Panc1 (cell line): ENCODE data around the gene HERC6. TPM values are rescaled to one million over a fixed set of nuclear protein-coding genes. Genes with fewer than 3 reads are reported as not detected.
"Not testable (repeated sequence)": the region's sequence is repeated elsewhere in the genome, so short reads cannot be mapped to it uniquely, and the experiment has no call there.

Experiments used
- ATAC-seq: fragments of 200-7000 bp; cut with Tn5 transposase; 2 replicates; pipeline ENCODE4 v1.9.1; 2020; ENCODE audit warnings: mild to moderate bottlenecking, moderate library complexity
- BruUV-seq: library from RNA; stranded (reverse); fragments of 400-500 nt; replicated peaks from 2 replicates; lab custom pipeline; 2021; lab: Mats Ljungman, UMichigan
- CTCF ChIA-PET: fragments of 300-600 bp; sonication (Branson Sonifier 250); formaldehyde crosslinking; loops from one replicate; lab custom pipeline; 2022; ENCODE audit warnings: antibody characterized with exemption; lab: Charles Lee
- POLR2A ChIA-PET: fragments of 300-600 bp; sonication (Branson Sonifier 250); formaldehyde crosslinking; loops from one replicate; lab custom pipeline; 2022; ENCODE audit warnings: antibody characterized with exemption; lab: Charles Lee
- DNase-seq: peaks from one replicate; pipeline ENCODE4 v3.0.0-alpha.2; 2010; ENCODE audit warnings: low read depth, low spot score
- H3K27ac ChIP-seq: 2 replicates; pipeline ENCODE4 v1.5.1; 2011; ENCODE audit warnings: mild to moderate bottlenecking, low read length, inconsistent platforms
- H3K27me3 ChIP-seq: fragments of 200-500 bp; sonication (Bioruptor generic); 2 replicates; pipeline ENCODE4 v1.6.0; 2014; ENCODE audit warnings: low read length, inconsistent platforms; ENCODE audit not compliant: control insufficient read depth, insufficient read depth
- H3K36me3 ChIP-seq: fragments of 200-500 bp; sonication (Bioruptor generic); 2 replicates; pipeline ENCODE4 v1.5.1; 2014; ENCODE audit warnings: inconsistent platforms, mild to moderate bottlenecking, low read length, moderate library complexity; ENCODE audit not compliant: control insufficient read depth, insufficient read depth
- H3K4me1 ChIP-seq: 2 replicates; pipeline ENCODE4 v1.5.1; 2011; ENCODE audit warnings: inconsistent platforms, mild to moderate bottlenecking, low read length, moderate library complexity; ENCODE audit not compliant: control insufficient read depth, insufficient read depth
- H3K4me3 ChIP-seq, 2 experiments: 2 replicates each; pipeline ENCODE4 v1.5.1; 2011 to 2012; ENCODE audit warnings: low read depth in 2 of 2, low read length in 2 of 2, mild to moderate bottlenecking in 2 of 2, inconsistent platforms in 1 of 2, moderate library complexity in 1 of 2
- H3K9me3 ChIP-seq: fragments of 200-500 bp; sonication (Bioruptor generic); 2 replicates; pipeline ENCODE4 v1.5.1; 2014; ENCODE audit warnings: low read depth, mild to moderate bottlenecking, inconsistent platforms, low read length, moderate library complexity; ENCODE audit not compliant: control insufficient read depth, insufficient read depth
- POLR2AphosphoS5 ChIP-seq: IDR thresholded peaks from 2 replicates; pipeline ENCODE4 v1.6.1; 2012; ENCODE audit warnings: mild to moderate bottlenecking, low read depth, low read length, moderate library complexity
- SIN3A ChIP-seq: IDR thresholded peaks from 2 replicates; pipeline ENCODE4 v1.6.1; 2012; ENCODE audit warnings: low read depth, mild to moderate bottlenecking, low read length, moderate library complexity, borderline replicate concordance; ENCODE audit not compliant: insufficient read depth
- TCF7L2 ChIP-seq: IDR thresholded peaks from 2 replicates; pipeline ENCODE4 v1.6.1; 2011; ENCODE audit warnings: mild to moderate bottlenecking, low read depth, low read length, inconsistent platforms
- in situ Hi-C: cut with HindIII; loops from 2 replicates; pipeline ENCODE4 v1.10.0; 2016; ENCODE audit warnings: low sequenced_read_pairs, low pct_unique_long_range_greater_than_20kb
- intact Hi-C: fragments of 100-400 bp; cut with micrococcal nuclease; formaldehyde crosslinking; loops from one replicate; pipeline ENCODE4 v1.10.0; 2022; ENCODE audit not compliant: unreplicated experiment
- total RNA-seq: library from RNA; stranded (reverse); gene quantifications from one replicate; pipeline ENCODE4 v1.2.1, GENCODE V29; 2021; ENCODE audit not compliant: unreplicated experiment
- TF ChIP-seq, protein P1 (sequence below), 2 experiments: IDR thresholded peaks; 2 replicates each; pipeline ENCODE4 v1.6.1; 2011 to 2012; ENCODE audit warnings: low read depth in 2 of 2, control low read depth in 1 of 2, low read length in 1 of 2, mild to moderate bottlenecking in 1 of 2, moderate library complexity in 1 of 2; ENCODE audit not compliant: insufficient read depth in 1 of 2
- TF ChIP-seq, protein P2 (sequence below): fragments of 450-650 bp; IDR thresholded peaks from 2 replicates; pipeline ENCODE4 v1.5.1; 2017; ENCODE audit warnings: mild to moderate bottlenecking

The HERC6 gene
- total RNA-seq, 1 experiment from 2014 or later, result 1.2 TPM

DNA sequence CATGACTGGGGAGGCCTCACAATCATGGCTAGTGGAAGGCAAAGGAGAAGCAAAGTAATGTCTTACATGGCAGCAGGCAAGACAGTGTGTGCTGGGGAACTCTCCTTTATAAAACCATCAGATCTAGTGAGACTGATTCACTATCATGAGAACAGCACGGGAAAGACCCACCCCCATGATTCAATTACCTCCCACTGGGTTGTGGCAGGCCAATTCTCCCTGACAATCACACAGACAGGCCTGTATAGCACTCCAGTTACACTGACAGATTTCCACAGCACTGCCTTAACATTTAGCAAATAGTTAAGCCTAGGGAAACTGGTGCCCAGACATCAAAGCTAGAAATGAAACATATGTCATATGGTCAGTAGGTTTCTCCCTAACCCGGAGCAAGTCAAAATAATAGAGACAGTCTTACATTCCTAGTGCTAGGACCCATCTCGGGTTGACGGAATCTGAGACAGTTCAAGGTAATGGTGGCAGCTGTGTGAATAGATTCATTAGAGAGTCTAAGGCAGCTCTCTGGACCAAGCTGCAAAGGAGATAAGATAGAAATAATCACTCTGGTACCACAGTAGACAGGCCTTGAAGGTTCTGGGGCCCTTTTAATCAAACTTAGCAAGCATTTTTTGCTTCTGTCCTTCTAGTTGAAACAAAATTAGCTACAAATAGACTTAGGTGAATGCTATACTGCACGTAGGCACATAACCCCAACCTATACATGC, 68.9 kb downstream of the HERC6 start:
- Histone ChIP-seq H3K27ac (no peak overlapping the region), H3K36me3 (no peaks in the 10 kb centered on the region), H3K27me3 (no peaks in the 10 kb centered on the region), H3K4me1 (no peaks in the 10 kb centered on the region), H3K4me3 (no peak overlapping the region), H3K9me3 (no peaks in the 10 kb centered on the region)
- TF ChIP-seq, protein P1, sequence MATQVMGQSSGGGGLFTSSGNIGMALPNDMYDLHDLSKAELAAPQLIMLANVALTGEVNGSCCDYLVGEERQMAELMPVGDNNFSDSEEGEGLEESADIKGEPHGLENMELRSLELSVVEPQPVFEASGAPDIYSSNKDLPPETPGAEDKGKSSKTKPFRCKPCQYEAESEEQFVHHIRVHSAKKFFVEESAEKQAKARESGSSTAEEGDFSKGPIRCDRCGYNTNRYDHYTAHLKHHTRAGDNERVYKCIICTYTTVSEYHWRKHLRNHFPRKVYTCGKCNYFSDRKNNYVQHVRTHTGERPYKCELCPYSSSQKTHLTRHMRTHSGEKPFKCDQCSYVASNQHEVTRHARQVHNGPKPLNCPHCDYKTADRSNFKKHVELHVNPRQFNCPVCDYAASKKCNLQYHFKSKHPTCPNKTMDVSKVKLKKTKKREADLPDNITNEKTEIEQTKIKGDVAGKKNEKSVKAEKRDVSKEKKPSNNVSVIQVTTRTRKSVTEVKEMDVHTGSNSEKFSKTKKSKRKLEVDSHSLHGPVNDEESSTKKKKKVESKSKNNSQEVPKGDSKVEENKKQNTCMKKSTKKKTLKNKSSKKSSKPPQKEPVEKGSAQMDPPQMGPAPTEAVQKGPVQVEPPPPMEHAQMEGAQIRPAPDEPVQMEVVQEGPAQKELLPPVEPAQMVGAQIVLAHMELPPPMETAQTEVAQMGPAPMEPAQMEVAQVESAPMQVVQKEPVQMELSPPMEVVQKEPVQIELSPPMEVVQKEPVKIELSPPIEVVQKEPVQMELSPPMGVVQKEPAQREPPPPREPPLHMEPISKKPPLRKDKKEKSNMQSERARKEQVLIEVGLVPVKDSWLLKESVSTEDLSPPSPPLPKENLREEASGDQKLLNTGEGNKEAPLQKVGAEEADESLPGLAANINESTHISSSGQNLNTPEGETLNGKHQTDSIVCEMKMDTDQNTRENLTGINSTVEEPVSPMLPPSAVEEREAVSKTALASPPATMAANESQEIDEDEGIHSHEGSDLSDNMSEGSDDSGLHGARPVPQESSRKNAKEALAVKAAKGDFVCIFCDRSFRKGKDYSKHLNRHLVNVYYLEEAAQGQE (IDR thresholded peaks at IDR 0.05; ENCODE audit: insufficient read depth in 1 of 2, low read depth in 2 of 2, low read length in 1 of 2), result no peak
- TF ChIP-seq TCF7L2, result no peak
- TF ChIP-seq, protein P2, sequence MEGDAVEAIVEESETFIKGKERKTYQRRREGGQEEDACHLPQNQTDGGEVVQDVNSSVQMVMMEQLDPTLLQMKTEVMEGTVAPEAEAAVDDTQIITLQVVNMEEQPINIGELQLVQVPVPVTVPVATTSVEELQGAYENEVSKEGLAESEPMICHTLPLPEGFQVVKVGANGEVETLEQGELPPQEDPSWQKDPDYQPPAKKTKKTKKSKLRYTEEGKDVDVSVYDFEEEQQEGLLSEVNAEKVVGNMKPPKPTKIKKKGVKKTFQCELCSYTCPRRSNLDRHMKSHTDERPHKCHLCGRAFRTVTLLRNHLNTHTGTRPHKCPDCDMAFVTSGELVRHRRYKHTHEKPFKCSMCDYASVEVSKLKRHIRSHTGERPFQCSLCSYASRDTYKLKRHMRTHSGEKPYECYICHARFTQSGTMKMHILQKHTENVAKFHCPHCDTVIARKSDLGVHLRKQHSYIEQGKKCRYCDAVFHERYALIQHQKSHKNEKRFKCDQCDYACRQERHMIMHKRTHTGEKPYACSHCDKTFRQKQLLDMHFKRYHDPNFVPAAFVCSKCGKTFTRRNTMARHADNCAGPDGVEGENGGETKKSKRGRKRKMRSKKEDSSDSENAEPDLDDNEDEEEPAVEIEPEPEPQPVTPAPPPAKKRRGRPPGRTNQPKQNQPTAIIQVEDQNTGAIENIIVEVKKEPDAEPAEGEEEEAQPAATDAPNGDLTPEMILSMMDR, result no peak
- TF ChIP-seq POLR2AphosphoS5, result no peak
- no peak for TF ChIP-seq SIN3A
- ChIA-PET POLR2A (no interaction called here), CTCF (no interaction called here)
- in situ Hi-C loops, result no loop called here
- no TSS peak for BruUV-seq
- no peak for ATAC-seq
- DNase-seq, result no peak
- intact Hi-C loops, result no loop called here

DNA sequence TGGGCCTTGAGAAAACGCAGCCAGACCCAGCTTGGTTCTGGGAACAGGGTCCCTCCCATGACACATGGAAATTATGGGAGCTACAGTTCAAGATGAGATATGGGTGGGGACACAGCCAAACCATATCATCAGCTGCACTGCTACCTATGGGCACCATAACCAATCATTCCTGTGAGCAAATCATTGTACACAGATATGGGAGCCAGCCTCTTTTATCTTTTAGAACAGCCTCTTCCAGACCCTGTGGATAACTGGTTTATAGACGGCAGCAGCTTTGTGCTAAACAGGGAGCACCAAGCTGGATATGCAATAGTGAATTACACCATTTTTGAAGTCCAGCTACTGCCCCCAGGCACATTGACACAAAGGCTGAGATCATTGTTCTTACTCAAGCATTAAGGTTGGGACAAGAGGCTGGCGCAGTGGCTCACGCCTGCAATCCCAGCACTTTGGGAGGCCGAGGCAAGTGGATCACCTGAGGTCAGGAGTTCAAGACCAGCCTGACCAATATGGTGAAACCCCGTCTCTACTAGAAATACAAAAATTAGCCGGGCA, 69.6 kb downstream of the HERC6 start:
- H3K36me3 ChIP-seq, POLR2A ChIA-PET, CTCF ChIA-PET, H3K27me3 ChIP-seq, H3K4me1 ChIP-seq, DNase-seq, H3K27ac ChIP-seq, ATAC-seq, intact Hi-C loops, BruUV-seq, H3K4me3 ChIP-seq, H3K9me3 ChIP-seq, in situ Hi-C loops: not testable (repeated sequence)

DNA sequence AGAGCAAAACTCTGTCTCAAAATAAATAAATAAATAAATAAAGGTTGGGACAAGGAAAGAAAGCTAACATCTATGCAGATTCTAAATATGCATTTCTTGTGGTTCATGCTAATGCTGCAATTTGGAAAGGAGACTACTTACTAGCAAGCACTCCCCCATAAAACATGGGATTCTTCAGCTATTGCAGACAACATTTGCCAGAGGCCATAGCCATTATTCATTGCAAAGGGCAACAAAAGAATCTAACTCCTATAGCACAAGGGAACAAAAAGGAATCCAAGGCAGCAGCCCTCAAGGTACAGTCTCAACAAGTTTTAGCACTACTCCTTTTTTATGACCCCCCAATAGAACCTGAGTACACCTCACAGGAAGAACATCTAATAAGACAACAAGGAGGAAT, 70.2 kb downstream of the HERC6 start:
- H3K4me1 ChIP-seq, result no peaks in the 10 kb centered on the region
- ATAC-seq (no peak), DNase-seq (no peak)
- H3K4me3 ChIP-seq, result no peak overlapping the region
- no peak overlapping the region for H3K27ac ChIP-seq
- ChIA-PET CTCF (interaction anchor here (0.7 kb wide), 1 partner anchor 69 kb away, joined by 5 read pairs; no protein-coding TSS in a partner anchor), POLR2A (no interaction called here)
- H3K36me3 ChIP-seq, result no peaks in the 10 kb centered on the region
- no peaks in the 10 kb centered on the region for H3K27me3 ChIP-seq
- H3K9me3 ChIP-seq, result no peaks in the 10 kb centered on the region
- in situ Hi-C loops, result no loop called here
- intact Hi-C loops, result no loop called here
- TF ChIP-seq TCF7L2 (no peak), POLR2AphosphoS5 (no peak), SIN3A (no peak)
- TF ChIP-seq, protein P2, result no peak
- TF ChIP-seq, protein P1 (IDR thresholded peaks at IDR 0.05; ENCODE audit: insufficient read depth in 1 of 2, low read depth in 2 of 2, low read length in 1 of 2), result no peak
- no TSS peak for BruUV-seq
